K562 (cell line): ENCODE data around the gene TOMM40L. TPM values are rescaled to one million over a fixed set of nuclear protein-coding genes. Genes with fewer than 3 reads are reported as not detected.

Experiments
- ATAC-seq: fragments of 200-7000 bp; cut with Tn5 transposase; 3 replicates; pipeline ENCODE4 v1.9.1; 2020; ENCODE audit warnings: moderate library complexity
- BruUV-seq: library from RNA; stranded (reverse); fragments of 400-500 nt; replicated peaks from 2 replicates; lab custom pipeline; 2021; lab: Mats Ljungman, UMichigan
- CTCF ChIA-PET: fragments of 300-600 bp; formaldehyde crosslinking; extraction: SDS; loops from one replicate; lab custom pipeline; 2021; ENCODE audit warnings: low intra/inter-chr PET ratio; lab: Yijun Ruan, JAX
- POLR2A ChIA-PET: fragments of 300-600, 350-650 bp; sonication (Branson Sonifier 250); formaldehyde crosslinking; extraction: SDS; loops from one replicate; lab custom pipeline; 2021; ENCODE audit warnings: antibody characterized with exemption, inconsistent platforms; lab: Yijun Ruan, JAX
- DNase-seq, 4 experiments: peaks; one replicate each; pipeline versions ENCODE4 v3.0.0 to v3.0.0-alpha.2; 2011 to 2018; ENCODE audit warnings: low spot score in 3 of 4, mixed read lengths in 3 of 4; ENCODE audit errors: extremely low read depth in 1 of 4
- FAIRE-seq: peaks from 2 replicates; lab custom pipeline; 2011; peaks lifted over from hg19 to GRCh38; lab: Jason Lieb, UNC
- H2AFZ ChIP-seq: 2 replicates; pipeline ENCODE4 v1.6.0; 2011; ENCODE audit warnings: low read depth, low read length, control low read depth, inconsistent platforms
- H3K27ac ChIP-seq: fragments of 200-600 bp; 3 replicates; pipeline ENCODE4 v1.8.0; 2011; ENCODE audit warnings: low read depth, mild to moderate bottlenecking, control low read depth, inconsistent platforms, low read length, moderate library complexity, mixed read lengths; ENCODE audit errors: extremely low read depth
- H3K27me3 ChIP-seq, 2 experiments: fragments of 300-600 bp in 1 of 2; 2 replicates in 1 of 2; 3 replicates in 1 of 2; pipeline versions ENCODE4 v1.6.0 to v1.8.0; 2011; ENCODE audit warnings: inconsistent platforms in 2 of 2, low read length in 2 of 2, mild to moderate bottlenecking in 1 of 2, mixed read lengths in 1 of 2, moderate library complexity in 1 of 2; ENCODE audit not compliant: control insufficient read depth in 2 of 2, insufficient read depth in 2 of 2
- H3K36me3 ChIP-seq: fragments of 300-600 bp; 3 replicates; pipeline ENCODE4 v1.8.0; 2011; ENCODE audit warnings: mild to moderate bottlenecking, low read length, inconsistent platforms; ENCODE audit not compliant: control insufficient read depth, insufficient read depth
- H3K4me1 ChIP-seq, 2 experiments: fragments of 200-600 bp in 1 of 2; replicated peaks in 1 of 2; 2 replicates in 1 of 2; 3 replicates in 1 of 2; pipeline versions ENCODE4 v1.5.1 to v1.8.0; 2011; ENCODE audit warnings: inconsistent platforms in 2 of 2, low read length in 2 of 2, mild to moderate bottlenecking in 1 of 2, mixed read lengths in 1 of 2, moderate library complexity in 1 of 2; ENCODE audit not compliant: control insufficient read depth in 2 of 2, insufficient read depth in 2 of 2
- H3K4me2 ChIP-seq: 2 replicates; pipeline ENCODE4 v1.6.1; 2011; ENCODE audit warnings: low read length, control low read depth, inconsistent platforms, mixed read lengths; ENCODE audit not compliant: insufficient read depth
- H3K4me3 ChIP-seq: fragments of 200-600 bp; sonication (generic), shearing (Covaris generic); 2 replicates; pipeline ENCODE4 v1.5.1; 2016; ENCODE audit warnings: control low read depth, inconsistent platforms
- H3K79me2 ChIP-seq: fragments of 200-600 bp; 3 replicates; pipeline ENCODE4 v1.8.0; 2011; ENCODE audit warnings: low read length, inconsistent platforms; ENCODE audit not compliant: control insufficient read depth, insufficient read depth
- H3K9ac ChIP-seq, 2 experiments: 2 replicates each; pipeline versions ENCODE4 v1.6.0 to v1.6.1; 2011; ENCODE audit warnings: low read depth in 2 of 2, low read length in 2 of 2, control low read depth in 1 of 2, inconsistent platforms in 1 of 2, mild to moderate bottlenecking in 1 of 2, mixed read lengths in 1 of 2; ENCODE audit not compliant: insufficient read depth in 1 of 2
- H3K9me1 ChIP-seq: one replicate; pipeline ENCODE4 v1.6.0; 2011; ENCODE audit warnings: inconsistent platforms, mild to moderate bottlenecking, low read length, moderate library complexity; ENCODE audit not compliant: control insufficient read depth, insufficient read depth
- H3K9me3 ChIP-seq: replicated peaks from 2 replicates; pipeline ENCODE4 v1.5.1; 2011; ENCODE audit warnings: low read depth, low read length, inconsistent platforms; ENCODE audit not compliant: control insufficient read depth, insufficient read depth
- H4K20me1 ChIP-seq: replicated peaks from 2 replicates; pipeline ENCODE4 v1.6.1; 2011; ENCODE audit warnings: low read length, inconsistent platforms, mixed read lengths; ENCODE audit not compliant: control insufficient read depth, insufficient read depth
- ELF4 ChIP-seq: fragments of 450-650 bp; formaldehyde crosslinking; IDR thresholded peaks from 2 replicates; pipeline ENCODE4 v1.4.0; 2022; ENCODE audit warnings: missing genetic modification characterization
- WGBS: fragments of 100-300 bp; shearing (Covaris generic); methylation state at CpG from one replicate; pipeline ENCODE4 v1.1.6; 2016; ENCODE audit warnings: low coverage, mixed read lengths; ENCODE audit not compliant: insufficient coverage; ENCODE audit errors: missing lambda C conversion rate; 5-methylcytosine and 5-hydroxymethylcytosine counted together
- in situ Hi-C: fragments of 300-500 bp; cut with MboI; formaldehyde crosslinking; loops from 4 replicates; pipeline ENCODE4 v1.15.0; 2018; ENCODE audit warnings: inconsistent platforms, mixed read lengths
- intact Hi-C: fragments of 100-400 bp; cut with micrococcal nuclease; formaldehyde crosslinking; loops from 2 replicates; pipeline ENCODE4 v1.14.2; 2022
- polyA plus RNA-seq, 8 experiments: library from polyadenylated mRNA; depleted of rRNA in 4 of 8; stranded (reverse) in 5 of 8; unstranded in 3 of 8; fragments of >200 nt; fragmentation: Nextera tagmentation in 2 of 8; fragmentation: Illumina TruSeq in 1 of 8; extraction: Ambion mirVana in 2 of 8; extraction: Trizol in 1 of 8; gene quantifications; 2 replicates each; pipeline versions ENCODE4 v1.2.1 to v1.2.3, GENCODE V29; 2011 to 2014; ENCODE audit warnings: inconsistent platforms in 1 of 8, missing spikeins in 1 of 8
- total RNA-seq, 7 experiments: library from RNA; depleted of rRNA in 6 of 7; stranded (reverse); fragments of >200 nt in 6 of 7; fragmentation: Illumina TruSeq in 2 of 7; extraction: Trizol in 2 of 7; gene quantifications; 2 replicates each; pipeline versions ENCODE4 v1.2.1 to v1.2.3, GENCODE V29; 2011 to 2021; ENCODE audit warnings: low replicate concordance in 1 of 7

The TOMM40L gene
- total and polyA plus RNA-seq, 9 of the 15 experiments (the other 6 are each of a cell fraction or from before 2014, with no cell fraction given): 9.6 to 33.6 (median 25.2) TPM

DNA sequence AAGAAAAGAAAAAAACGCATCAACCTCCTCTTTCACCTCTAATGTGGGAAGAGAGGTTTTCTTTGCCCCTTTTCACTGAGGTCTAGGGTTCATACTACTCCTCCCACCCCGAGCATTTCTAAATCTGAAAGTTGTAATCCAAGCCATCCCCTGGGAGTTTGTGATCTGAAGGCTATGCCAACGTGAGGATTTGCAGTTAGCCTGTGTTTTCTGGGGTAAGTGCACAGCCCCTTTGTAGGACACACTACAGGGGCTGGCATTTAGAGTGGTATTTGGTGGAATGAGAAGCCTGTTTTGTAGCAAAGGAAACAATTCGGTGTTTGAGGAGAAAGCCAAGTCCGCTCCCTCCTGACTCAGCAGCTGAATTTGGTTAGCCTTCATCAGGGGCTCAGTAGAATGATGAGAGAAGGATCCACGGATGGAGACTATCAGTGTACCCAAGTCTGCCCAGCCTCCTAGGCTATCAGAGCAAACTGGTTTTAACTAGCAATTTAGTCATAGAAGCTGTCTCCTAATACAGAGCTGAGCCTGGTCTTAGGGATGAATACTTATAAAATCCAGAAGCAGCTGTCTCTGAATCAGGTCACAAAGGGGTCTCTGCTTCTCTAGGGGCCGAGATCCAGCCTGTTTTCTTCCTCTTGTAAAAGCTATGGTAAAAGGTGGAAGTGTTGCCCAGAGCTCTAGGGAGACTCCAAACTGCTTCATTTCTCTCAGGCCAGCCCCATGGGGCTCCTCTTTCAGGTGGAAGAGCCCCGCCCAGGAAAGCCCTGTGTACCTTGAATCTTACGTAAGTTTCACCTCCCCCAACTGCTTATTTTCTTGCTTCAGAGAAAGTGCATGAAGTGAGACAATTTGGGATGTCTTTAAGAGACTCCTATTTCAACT lies 34.8 kb downstream of the TOMM40L start:
- H3K27ac ChIP-seq: no peak overlapping the region
- no peak overlapping the region for H3K9ac ChIP-seq
- H3K9me3 ChIP-seq: peaks cover 2% of the 10 kb centered on the region; the same call in 1 of the 2 replicates
- ATAC-seq (no peak), FAIRE-seq (no peak), DNase-seq (no peak)
- H3K4me3 ChIP-seq: no peak overlapping the region
- no peak overlapping the region for H2AFZ ChIP-seq
- WGBS: 0% methylated on average over 9 of the region's 9 CpGs
- H3K4me1 ChIP-seq: peaks cover 0 to 7% of the 10 kb centered on the region in 2 experiments; a peak in 3 of 5 replicates
- H3K36me3 ChIP-seq: no peaks in the 10 kb centered on the region
- peaks cover 33 to 39% of the 10 kb centered on the region in 2 experiments; a peak in 4 of 5 replicates for H3K27me3 ChIP-seq
- H4K20me1 ChIP-seq: no peaks in the 10 kb centered on the region
- intact Hi-C loops (no loop called here), in situ Hi-C loops (no loop called here)
- no peaks in the 10 kb centered on the region for H3K79me2 ChIP-seq
- ChIA-PET CTCF (no interaction called here), POLR2A (interaction anchor here (0.6 to 2.1 kb wide), 6 partner anchors 10 to 32 kb away, joined by 3 to 6 read pairs (median 4); no protein-coding TSS in a partner anchor)
- no TSS peak for BruUV-seq
- TF ChIP-seq ELF4: no peak
- TF ChIP-seq, all 486 proteins: peak for 0
- no peak overlapping the region for H3K4me2 ChIP-seq
- H3K9me1 ChIP-seq: no peaks in the 10 kb centered on the region
